Left lobe of liver (tissue), 1 donor: Measurements from ENCODE around the gene DNAH7. TPM values are rescaled to one million over a fixed set of nuclear protein-coding genes. Genes with fewer than 3 reads are reported as not detected.

Source experiments
- total RNA-seq: library from RNA; stranded (reverse); gene quantifications from one replicate; pipeline ENCODE4 v1.2.1, GENCODE V29; 2021
- donor health status: DM: no; HTN: yes; CAD: no.

The DNAH7 gene
- total RNA-seq, 1 donor from 2014 or later = 0.35 TPM

Other genes with a start within 250 kb of the DNAH7 start
- gene STK17B, start 102.7 kb upstream of the DNAH7 start, total RNA-seq = 1.5 TPM